Skeletal muscle tissue (tissue), 5 donors: Measurements from ENCODE around the gene IQSEC2. TPM values are rescaled to one million over a fixed set of nuclear protein-coding genes. Genes with fewer than 3 reads are reported as not detected.

ENCODE experiments used
- H3K27ac ChIP-seq: one replicate; pipeline ENCODE4 v1.7.0; 2013; ENCODE audit warnings: mild to moderate bottlenecking, low read depth, low read length, inconsistent platforms
- H3K27me3 ChIP-seq, 3 donors: one replicate each; pipeline ENCODE4 v1.7.0; 2013; ENCODE audit warnings: low read length in 3 of 3; ENCODE audit not compliant: control insufficient read depth in 3 of 3, insufficient read depth in 3 of 3
- H3K36me3 ChIP-seq, 3 donors: one replicate each; pipeline ENCODE4 v1.7.0; 2013; ENCODE audit warnings: low read length in 3 of 3; ENCODE audit not compliant: control insufficient read depth in 3 of 3, insufficient read depth in 3 of 3
- H3K4me1 ChIP-seq, 3 donors: one replicate each; pipeline ENCODE4 v1.7.0; 2013; ENCODE audit warnings: low read length in 3 of 3, mild to moderate bottlenecking in 3 of 3; ENCODE audit not compliant: control insufficient read depth in 3 of 3, insufficient read depth in 3 of 3
- H3K4me3 ChIP-seq, 3 donors: one replicate each; pipeline ENCODE4 v1.7.0; 2013; ENCODE audit warnings: low read length in 3 of 3
- H3K9ac ChIP-seq, 3 donors: one replicate each; pipeline ENCODE4 v1.7.0; 2013; ENCODE audit warnings: low read length in 3 of 3, mild to moderate bottlenecking in 3 of 3, moderate library complexity in 2 of 3, low read depth in 1 of 3
- H3K9me3 ChIP-seq, 3 donors: one replicate each; pipeline ENCODE4 v1.7.0; 2013; ENCODE audit warnings: low read length in 3 of 3; ENCODE audit not compliant: control insufficient read depth in 3 of 3
- small RNA-seq: library from RNA; depleted of rRNA; stranded (forward); fragments of <200 nt; gene quantifications from one replicate; pipeline ENCODE3, GENCODE V24; 2014
- total RNA-seq: library from RNA; depleted of rRNA; stranded (reverse); fragments of >200 nt; gene quantifications from one replicate; pipeline ENCODE4 v1.2.3, GENCODE V29; 2014
- donor health status: Osteomylitis.

The IQSEC2 gene
- total RNA-seq, 1 donor from 2014 or later, result 3.1 TPM

GRCh38 chrX:53233536-53233935, 47.8 kb downstream of the IQSEC2 start:
- H3K4me3 ChIP-seq, result no peak overlapping the region
- H3K4me1 ChIP-seq, result no peaks in the 10 kb centered on the region
- no peaks in the 10 kb centered on the region for H3K9me3 ChIP-seq
- no peak overlapping the region for H3K27ac ChIP-seq
- H3K27me3 ChIP-seq, result peaks cover 0 to 2% (median 0%) of the 10 kb centered on the region in 3 donors
- no peak overlapping the region for H3K9ac ChIP-seq
- peaks cover 0 to 5% (median 2%) of the 10 kb centered on the region in 3 donors for H3K36me3 ChIP-seq

GRCh38 chrX:53230116-53230515, 51.3 kb downstream of the IQSEC2 start:
- H3K4me3 ChIP-seq, result no peak overlapping the region
- H3K27me3 ChIP-seq, result peaks cover 0 to 2% (median 0%) of the 10 kb centered on the region in 3 donors
- H3K9me3 ChIP-seq, result no peaks in the 10 kb centered on the region
- no peak overlapping the region for H3K9ac ChIP-seq
- H3K36me3 ChIP-seq, result no peaks in the 10 kb centered on the region
- no peak overlapping the region for H3K27ac ChIP-seq
- peaks cover 3 to 7% (median 6%) of the 10 kb centered on the region in 3 donors for H3K4me1 ChIP-seq

GRCh38 chrX:53227224-53227765, 54.1 kb downstream of the IQSEC2 start:
- peaks cover 20 to 24% (median 23%) of the 10 kb centered on the region in 3 donors for H3K4me1 ChIP-seq
- H3K9ac ChIP-seq, result no peak overlapping the region
- H3K27ac ChIP-seq, result no peak overlapping the region
- H3K36me3 ChIP-seq, result peaks cover 0 to 2% (median 0%) of the 10 kb centered on the region in 3 donors
- no peaks in the 10 kb centered on the region for H3K27me3 ChIP-seq
- H3K9me3 ChIP-seq, result no peaks in the 10 kb centered on the region
- H3K4me3 ChIP-seq, result no peak overlapping the region

- Histone ChIP-seq H3K36me3 (peaks cover 3 to 6% (median 3%) of the 10 kb centered on the region in 3 donors), H3K27ac (peak within 1 kb of the TSS; percentile 93), H3K9ac (peak within 1 kb of the TSS; percentile 94 to 99 (median 97)), H3K4me1 (peaks cover 27 to 42% (median 37%) of the 10 kb centered on the region in 3 donors), H3K9me3 (no peaks in the 10 kb centered on the region), H3K4me3 (peak within 1 kb of the TSS; percentile 83 to 87 (median 83)), H3K27me3 (no peaks in the 10 kb centered on the region)
Observed at GRCh38 chrX:53224860-53225797, 56.3 kb downstream of the IQSEC2 start, which contains the start of gene KDM5C. KDM5C (minus strand) TSS chrX:53225207; CDS start chrX:53224889, 318 bp downstream.

- Histone ChIP-seq H3K9me3 (no peaks in the 10 kb centered on the region), H3K27ac (peak overlapping the region; percentile 93), H3K4me1 (peaks cover 29 to 45% (median 39%) of the 10 kb centered on the region in 3 donors), H3K9ac (peak overlapping the region; percentile 94 to 99 (median 97)), H3K27me3 (no peaks in the 10 kb centered on the region), H3K36me3 (peaks cover 7 to 15% (median 8%) of the 10 kb centered on the region in 3 donors), H3K4me3 (peak overlapping the region; percentile 83 to 87 (median 83))
Observed at GRCh38 chrX:53223955-53224859, 57.2 kb downstream of the IQSEC2 start.

- H3K27me3 ChIP-seq, result no peaks in the 10 kb centered on the region
- H3K4me1 ChIP-seq, result peaks cover 29 to 45% (median 39%) of the 10 kb centered on the region in 3 donors
- H3K9ac ChIP-seq, result peak overlapping the region; percentile 94 to 99 (median 97)
- no peak overlapping the region for H3K27ac ChIP-seq
- no peaks in the 10 kb centered on the region for H3K9me3 ChIP-seq
- peak overlapping the region; percentile 83 to 87 (median 83) for H3K4me3 ChIP-seq
- peaks cover 7 to 25% (median 11%) of the 10 kb centered on the region in 3 donors for H3K36me3 ChIP-seq
Observed at GRCh38 chrX:53223068-53223693, 58.2 kb downstream of the IQSEC2 start.

Small RNAs within 50 kb of the gene (small RNA-seq; reads per million reads assigned to genes)
- gene RF00019, result not detected

Other genes with a start within 250 kb of the IQSEC2 start
- 2.1 TPM for gene GPR173, start 232.8 kb downstream of the IQSEC2 start, total RNA-seq
- gene TSPYL2, start 199.2 kb downstream of the IQSEC2 start, total RNA-seq, result 7.3 TPM
- gene KANTR, start 187.4 kb downstream of the IQSEC2 start, total RNA-seq, result 12.0 TPM
- gene KDM5C, start 56.4 kb downstream of the IQSEC2 start, total RNA-seq, result 54.3 TPM
- gene SMC1A, start 141.1 kb upstream of the IQSEC2 start, total RNA-seq, result 9.9 TPM
- 0.52 TPM for gene RIBC1, start 141.3 kb upstream of the IQSEC2 start, total RNA-seq
- gene HSD17B10, start 152.8 kb upstream of the IQSEC2 start, total RNA-seq, result 62.1 TPM